ENCODE measurements around the gene PFN3.

GRCh38 chr5:177385720-177386119 is 14.7 kb downstream of the PFN3 start:
- TF ChIP-seq GABPA (IDR thresholded peaks at IDR 0.05; ENCODE audit: low read depth) (no peak), CTCF (IDR thresholded peaks at IDR 0.05; ENCODE audit: insufficient read depth, low read length) (no peak), POLR2AphosphoS5 (IDR thresholded peaks at IDR 0.05; ENCODE audit: low read depth) (no peak), REST (IDR thresholded peaks at IDR 0.05; ENCODE audit: insufficient replicate concordance, low read depth) (no peak), SPI1 (IDR thresholded peaks at IDR 0.05; ENCODE audit: borderline replicate concordance, low read depth) (no peak)
